Mammary epithelial cell (primary cell): Measurements from ENCODE around the gene RBM20.

Source experiments
- CTCF ChIP-seq, 2 donors: IDR thresholded peaks in 1 of 2; conservative IDR thresholded peaks in 1 of 2; 2 replicates each; pipeline ENCODE4 v1.5.1; 2011 to 2012; ENCODE audit warnings: inconsistent platforms in 2 of 2, low read length in 2 of 2, mild to moderate bottlenecking in 2 of 2, control low read depth in 1 of 2, low read depth in 1 of 2; ENCODE audit not compliant: insufficient read depth in 1 of 2; ENCODE audit errors: extremely low read depth in 1 of 2
- EZH2 ChIP-seq: IDR thresholded peaks from 2 replicates; pipeline ENCODE4 v1.6.1; 2012; ENCODE audit warnings: low read length, inconsistent platforms, borderline replicate concordance

DNA sequence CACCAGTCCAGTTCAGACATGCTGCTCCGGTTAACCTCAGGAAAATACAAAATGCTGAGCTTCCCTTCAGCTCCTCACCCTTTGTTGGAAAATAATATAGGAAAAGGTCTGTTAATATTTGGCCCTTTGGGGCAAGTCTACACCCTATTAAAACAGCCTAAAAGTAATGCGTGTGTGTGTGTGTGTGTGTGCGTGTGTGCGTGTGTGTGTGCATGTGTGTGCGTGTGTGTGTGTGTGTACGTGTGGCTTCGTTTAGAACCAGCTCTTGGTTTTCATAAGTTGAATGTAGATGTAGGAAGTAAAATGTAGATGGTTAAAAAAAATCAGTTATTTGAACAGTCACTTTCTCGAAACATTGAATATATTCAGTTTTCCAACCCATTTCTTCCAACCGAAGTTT lies 166.5 kb downstream of the RBM20 start:
- no peak for TF ChIP-seq EZH2
- TF ChIP-seq CTCF (conservative IDR thresholded peaks at IDR 0.05 in 1 of 2, IDR thresholded peaks at IDR 0.05 in 1 of 2; ENCODE audit: extremely low read depth in 1 of 2, insufficient read depth in 1 of 2, low read depth in 1 of 2, low read length in 2 of 2), result no peak
